Osteocyte (in vitro differentiated cells): ENCODE measurements around the gene CRYGC. TPM values are rescaled to one million over a fixed set of nuclear protein-coding genes. Genes with fewer than 3 reads are reported as not detected.
"Not testable (repeated sequence)": the region's sequence is repeated elsewhere in the genome, so short reads cannot be mapped to it uniquely, and the experiment has no call there.

Experiments
- DNase-seq: peaks from one replicate; pipeline ENCODE4 v3.0.0; 2021; ENCODE audit warnings: mixed read lengths; ENCODE audit not compliant: unreplicated experiment; ENCODE audit errors: extremely low spot score
- H3K27ac Mint-ChIP-seq: one replicate; pipeline ENCODE4 v1.8.0; 2021; ENCODE audit warnings: mild to moderate bottlenecking, mixed read lengths; ENCODE audit not compliant: unreplicated experiment
- H3K27me3 Mint-ChIP-seq: one replicate; pipeline ENCODE4 v1.8.0; 2021; ENCODE audit warnings: mixed read lengths; ENCODE audit not compliant: unreplicated experiment
- H3K36me3 Mint-ChIP-seq: one replicate; pipeline ENCODE4 v1.8.0; 2021; ENCODE audit warnings: mixed read lengths; ENCODE audit not compliant: unreplicated experiment
- H3K4me1 Mint-ChIP-seq: one replicate; pipeline ENCODE4 v1.8.0; 2021; ENCODE audit warnings: mixed read lengths; ENCODE audit not compliant: unreplicated experiment
- H3K4me3 Mint-ChIP-seq: one replicate; pipeline ENCODE4 v1.8.0; 2021; ENCODE audit warnings: mild to moderate bottlenecking, moderate library complexity, mixed read lengths; ENCODE audit not compliant: unreplicated experiment
- H3K9me3 Mint-ChIP-seq: one replicate; pipeline ENCODE4 v1.8.0; 2021; ENCODE audit warnings: mixed read lengths; ENCODE audit not compliant: unreplicated experiment
- CTCF ChIP-seq: fragments of 200-600 bp; sonication (generic); IDR thresholded peaks from 2 replicates; pipeline ENCODE4 v1.5.0; 2021; ENCODE audit warnings: antibody characterized with exemption, mild to moderate bottlenecking, moderate library complexity
- total RNA-seq: library from RNA; stranded (reverse); gene quantifications from 2 replicates; pipeline ENCODE4 v1.2.1, GENCODE V29; 2021

The CRYGC gene
- total RNA-seq, 1 donor from 2014 or later, result not detected

GRCh38 chr2:208147008-208147407 lies 17.4 kb upstream of the CRYGC start:
- Mint-ChIP-seq H3K4me3 (no peak overlapping the region), H3K27me3 (peaks cover 10% of the 10 kb centered on the region), H3K4me1 (no peaks in the 10 kb centered on the region), H3K9me3 (no peaks in the 10 kb centered on the region), H3K27ac (no peak overlapping the region), H3K36me3 (no peaks in the 10 kb centered on the region)
- no peak for TF ChIP-seq CTCF
- DNase-seq, result no peak

- H3K36me3 Mint-ChIP-seq, result no peaks in the 10 kb centered on the region
- no peak for TF ChIP-seq CTCF
- H3K4me1 Mint-ChIP-seq, result no peaks in the 10 kb centered on the region
- no peak within 1 kb of the TSS for H3K4me3 Mint-ChIP-seq
- no peak within 1 kb of the TSS for H3K27ac Mint-ChIP-seq
- peaks cover 6% of the 10 kb centered on the region for H3K27me3 Mint-ChIP-seq
- DNase-seq, result no peak
- H3K9me3 Mint-ChIP-seq, result no peaks in the 10 kb centered on the region
These were observed 16.4 kb upstream of the CRYGC start, which contains the start of gene CRYGB for GRCh38 chr2:208146006-208146405. CRYGB (minus strand) TSS chr2:208146158; CDS start chr2:208146120, 38 bp downstream.

- no peaks in the 10 kb centered on the region for H3K27me3 Mint-ChIP-seq
- DNase-seq, result peak; percentile 46
- H3K27ac Mint-ChIP-seq, result no peak overlapping the region
- no peaks in the 10 kb centered on the region for H3K36me3 Mint-ChIP-seq
- no peak for TF ChIP-seq CTCF
- H3K9me3 Mint-ChIP-seq, result peaks cover under 1% of the 10 kb centered on the region
- H3K4me1 Mint-ChIP-seq, result no peaks in the 10 kb centered on the region
- no peak overlapping the region for H3K4me3 Mint-ChIP-seq
These were observed 13.5 kb upstream of the CRYGC start for GRCh38 chr2:208142925-208143799.

GRCh38 chr2:208142240-208142924 lies 12.8 kb upstream of the CRYGC start:
- Mint-ChIP-seq H3K9me3 (peaks cover 6% of the 10 kb centered on the region), H3K27ac (no peak overlapping the region), H3K36me3 (no peaks in the 10 kb centered on the region), H3K4me1 (no peaks in the 10 kb centered on the region), H3K27me3 (no peaks in the 10 kb centered on the region), H3K4me3 (no peak overlapping the region)
- no peak for TF ChIP-seq CTCF
- DNase-seq, result peak; percentile 60

GRCh38 chr2:208139447-208139846 lies 9.8 kb upstream of the CRYGC start:
- no peak overlapping the region for H3K27ac Mint-ChIP-seq
- H3K36me3 Mint-ChIP-seq, result no peaks in the 10 kb centered on the region
- no peaks in the 10 kb centered on the region for H3K27me3 Mint-ChIP-seq
- no peaks in the 10 kb centered on the region for H3K4me1 Mint-ChIP-seq
- no peak for TF ChIP-seq CTCF
- H3K9me3 Mint-ChIP-seq, result peaks cover 6% of the 10 kb centered on the region
- H3K4me3 Mint-ChIP-seq, result no peak overlapping the region
- DNase-seq, result peak; percentile 57

GRCh38 chr2:208138334-208138733 lies 8.7 kb upstream of the CRYGC start:
- H3K9me3 Mint-ChIP-seq, H3K4me3 Mint-ChIP-seq, H3K27ac Mint-ChIP-seq, H3K27me3 Mint-ChIP-seq, H3K4me1 Mint-ChIP-seq, H3K36me3 Mint-ChIP-seq: not testable (repeated sequence)
- DNase-seq, result peak; percentile 40
